ENCODE data around the gene TOE1. TPM values are rescaled to one million over a fixed set of nuclear protein-coding genes. Genes with fewer than 3 reads are reported as not detected.
"Not testable (repeated sequence)": the region's sequence is repeated elsewhere in the genome, so short reads cannot be mapped to it uniquely, and the experiment has no call there.

The TOE1 gene
- total RNA-seq, 2 donors from 2014 or later = 51.4 to 52.5 TPM

DNA sequence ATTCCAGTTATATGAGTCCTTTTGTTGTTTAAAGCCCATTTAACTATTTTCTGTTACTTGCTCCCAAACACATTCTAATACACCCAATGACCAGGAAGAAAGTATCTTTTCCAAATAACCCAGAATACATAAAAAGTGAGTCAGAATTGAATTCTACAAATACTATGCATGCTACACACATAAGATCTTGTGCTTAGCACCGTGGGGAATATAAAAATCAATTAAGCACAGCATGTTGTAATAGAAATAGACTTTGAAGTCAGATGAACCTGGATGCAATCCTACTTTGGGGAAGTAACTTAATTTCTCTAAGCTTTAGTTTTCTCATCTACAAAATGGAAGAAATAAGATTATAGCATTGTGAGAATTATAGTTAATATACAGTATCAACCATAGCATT is 40.8 kb downstream of the TOE1 start:
- Mint-ChIP-seq H3K4me3 (no peak overlapping the region), H3K27ac (no peak overlapping the region), H3K36me3 (ENCODE audit: low read depth) (peaks cover 6% of the 10 kb centered on the region), H3K27me3 (no peaks in the 10 kb centered on the region), H3K4me1 (peaks cover 4% of the 10 kb centered on the region)
- no peaks in the 10 kb centered on the region for H3K9me3 ChIP-seq (ENCODE audit: control insufficient read depth, low read length, poor library complexity, severe bottlenecking)
- ATAC-seq (no peak), DNase-seq (no peak)

DNA sequence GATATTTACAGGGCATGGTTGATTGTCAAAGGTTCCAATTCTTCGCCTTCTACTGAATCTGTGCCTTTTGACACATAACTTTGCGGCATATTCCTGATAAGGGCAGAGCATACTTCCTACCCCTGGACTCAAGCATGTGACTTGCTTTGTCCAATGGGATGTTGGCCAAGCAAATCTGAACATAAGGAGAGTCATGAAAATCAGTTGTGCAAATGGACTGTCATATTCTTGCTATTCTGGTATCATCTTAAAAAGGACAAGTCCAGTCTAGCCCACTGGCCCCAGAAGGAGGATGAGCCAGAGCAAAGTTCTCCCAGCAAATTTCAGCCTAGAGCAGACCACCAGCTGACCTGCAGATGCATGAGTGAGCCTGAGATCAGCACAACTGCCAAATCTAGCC is 41.3 kb downstream of the TOE1 start:
- ATAC-seq (no peak), DNase-seq (no peak)
- no peaks in the 10 kb centered on the region for H3K27me3 Mint-ChIP-seq
- peaks cover 4% of the 10 kb centered on the region for H3K4me1 Mint-ChIP-seq
- peaks cover 6% of the 10 kb centered on the region for H3K36me3 Mint-ChIP-seq (ENCODE audit: low read depth)
- H3K4me3 Mint-ChIP-seq = no peak overlapping the region
- H3K9me3 ChIP-seq (ENCODE audit: control insufficient read depth, low read length, poor library complexity, severe bottlenecking) = no peaks in the 10 kb centered on the region
- H3K27ac Mint-ChIP-seq = no peak overlapping the region

DNA sequence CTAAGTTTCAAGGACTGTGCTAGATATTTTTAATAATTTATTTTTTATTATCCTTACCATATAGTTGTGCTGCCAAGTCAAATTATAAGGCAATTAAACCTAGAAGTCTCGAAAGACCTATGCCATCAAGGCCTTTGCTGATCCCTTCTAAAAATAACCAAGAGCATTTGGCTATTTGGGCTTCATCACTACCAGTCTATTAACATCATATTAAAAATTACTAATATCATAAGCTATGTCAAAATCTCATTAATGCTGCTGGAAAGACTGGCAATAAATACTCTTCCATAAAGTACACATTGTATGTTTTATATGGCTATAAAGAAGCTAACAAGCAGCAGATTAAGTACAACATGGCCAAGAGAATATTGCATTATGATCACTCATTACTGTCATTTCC is 43.2 kb downstream of the TOE1 start:
- peaks cover 2% of the 10 kb centered on the region for H3K36me3 Mint-ChIP-seq (ENCODE audit: low read depth)
- no peak for DNase-seq
- no peak for ATAC-seq
- H3K4me1 Mint-ChIP-seq = no peaks in the 10 kb centered on the region
- no peak overlapping the region for H3K27ac Mint-ChIP-seq
- no peak overlapping the region for H3K4me3 Mint-ChIP-seq
- no peaks in the 10 kb centered on the region for H3K9me3 ChIP-seq (ENCODE audit: control insufficient read depth, low read length, poor library complexity, severe bottlenecking)
- H3K27me3 Mint-ChIP-seq = no peaks in the 10 kb centered on the region

DNA sequence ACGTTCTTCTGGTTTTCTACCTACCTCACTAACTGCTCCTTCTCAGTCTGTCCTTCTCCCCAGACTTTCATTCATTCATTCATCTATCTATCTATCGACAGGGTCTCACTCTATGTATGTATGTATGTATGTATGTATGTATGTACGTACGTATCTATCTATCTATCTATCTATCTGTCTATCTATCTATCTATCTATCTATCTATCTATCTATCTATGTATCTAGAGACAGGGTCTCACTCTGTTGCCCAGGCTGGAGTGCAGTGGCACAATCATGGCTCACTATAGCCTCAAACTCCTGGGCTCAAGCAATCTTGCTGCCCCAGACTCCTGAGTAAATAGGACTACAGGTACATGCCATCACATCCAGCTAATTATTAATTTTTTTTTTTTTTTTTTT is 44.2 kb downstream of the TOE1 start:
- not testable (repeated sequence) for ATAC-seq; H3K27ac Mint-ChIP-seq; H3K36me3 Mint-ChIP-seq (ENCODE audit: low read depth); DNase-seq; H3K4me3 Mint-ChIP-seq; H3K27me3 Mint-ChIP-seq; H3K9me3 ChIP-seq (ENCODE audit: control insufficient read depth, low read length, poor library complexity, severe bottlenecking); H3K4me1 Mint-ChIP-seq

DNA sequence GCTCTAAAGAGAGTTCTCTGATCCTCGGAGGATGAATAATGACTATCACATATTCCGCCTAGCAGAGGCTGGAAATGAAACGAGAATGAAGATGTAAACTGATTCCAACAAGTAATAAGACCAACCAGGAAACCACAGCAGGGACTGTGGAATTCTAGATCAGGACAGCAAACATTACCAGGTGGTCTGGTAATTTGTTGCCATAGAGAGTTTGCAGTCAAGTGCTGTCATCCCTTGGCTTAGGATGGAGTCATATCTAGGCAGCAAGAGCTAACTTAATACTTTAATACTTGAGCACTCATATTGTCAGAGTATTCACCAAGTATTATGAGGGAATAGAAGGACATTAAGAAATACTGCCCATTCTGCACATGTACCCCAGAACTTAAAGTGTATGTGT is 45.3 kb downstream of the TOE1 start:
- DNase-seq = no peak
- Mint-ChIP-seq H3K27ac (no peak overlapping the region), H3K36me3 (ENCODE audit: low read depth) (peaks cover 2% of the 10 kb centered on the region), H3K4me3 (no peak overlapping the region), H3K27me3 (no peaks in the 10 kb centered on the region), H3K4me1 (no peaks in the 10 kb centered on the region)
- no peak for ATAC-seq
- no peaks in the 10 kb centered on the region for H3K9me3 ChIP-seq (ENCODE audit: control insufficient read depth, low read length, poor library complexity, severe bottlenecking)

DNA sequence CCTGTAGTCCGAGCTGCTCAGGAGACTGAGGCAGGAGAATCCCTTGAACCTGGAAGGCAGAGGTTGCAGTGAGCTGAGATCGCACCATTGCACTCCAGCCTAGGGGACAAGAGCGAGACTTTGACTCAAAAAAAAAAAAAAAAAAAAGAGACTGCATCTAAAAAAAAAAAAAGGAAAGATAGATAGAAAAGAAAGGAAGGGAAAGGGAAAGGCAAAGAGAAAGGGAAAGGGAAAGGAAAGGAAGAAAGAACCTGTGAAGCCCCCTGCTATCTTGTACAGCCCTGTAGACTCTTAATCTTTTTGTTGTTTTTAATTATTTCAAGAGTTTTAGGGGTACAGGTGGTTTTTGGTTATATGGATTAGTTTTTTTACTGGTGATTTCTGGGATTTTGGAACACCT is 46.2 kb downstream of the TOE1 start:
- DNase-seq = no peak
- H3K36me3 Mint-ChIP-seq (ENCODE audit: low read depth) = no peaks in the 10 kb centered on the region
- H3K27ac Mint-ChIP-seq = no peak overlapping the region
- no peaks in the 10 kb centered on the region for H3K9me3 ChIP-seq (ENCODE audit: control insufficient read depth, low read length, poor library complexity, severe bottlenecking)
- ATAC-seq = no peak
- H3K27me3 Mint-ChIP-seq = no peaks in the 10 kb centered on the region
- H3K4me1 Mint-ChIP-seq = no peaks in the 10 kb centered on the region
- H3K4me3 Mint-ChIP-seq = no peak overlapping the region

Other genes with a start within 250 kb of the TOE1 start
- 1 to 10 TPM; 1.6 to 2.1 TPM for gene ZSWIM5, start 133.6 kb upstream of the TOE1 start, total RNA-seq
- gene HPDL, start 13.3 kb upstream of the TOE1 start, total RNA-seq = under 1 TPM; 0.17 to 0.21 TPM
- gene MUTYH, start 270 bp downstream of the TOE1 start, total RNA-seq = 10 to 100 TPM; 60.4 to 73.4 TPM
- 1 to 10 TPM; 4.9 to 6.5 TPM for gene TESK2, start 151.0 kb downstream of the TOE1 start, total RNA-seq
- under 1 TPM; 0.63 to 0.99 TPM for gene CCDC163, start 159.9 kb downstream of the TOE1 start, total RNA-seq
- gene MMACHC, start 160.1 kb downstream of the TOE1 start, total RNA-seq = 1 to 10 TPM in 1 of 2 donors, under 1 TPM in 1; 0.68 to 2.2 TPM
- gene PRDX1, start 181.7 kb downstream of the TOE1 start, total RNA-seq = 10 to 100 TPM; 55.0 to 69.2 TPM
- 10 to 100 TPM; 44.0 to 57.0 TPM for gene AKR1A1, start 210.7 kb downstream of the TOE1 start, total RNA-seq
- gene NASP, start 243.9 kb downstream of the TOE1 start, total RNA-seq = 100 to 1,000 TPM; 139 to 148 TPM